Caco-2 (cell line): ENCODE measurements around the gene GULP1. TPM values are rescaled to one million over a fixed set of nuclear protein-coding genes. Genes with fewer than 3 reads are reported as not detected.

ENCODE experiments used
- BruUV-seq: library from RNA; stranded (reverse); fragments of 400-500 nt; replicated peaks from 2 replicates; lab custom pipeline; 2021; lab: Mats Ljungman, UMichigan
- CTCF ChIA-PET: fragments of 300-600 bp; sonication (Branson Sonifier 250); formaldehyde crosslinking; loops from one replicate; lab custom pipeline; 2022; ENCODE audit warnings: antibody characterized with exemption; lab: Charles Lee
- POLR2A ChIA-PET: fragments of 300-600 bp; sonication (Branson Sonifier 250); formaldehyde crosslinking; loops from one replicate; lab custom pipeline; 2022; ENCODE audit warnings: antibody characterized with exemption; lab: Charles Lee
- DNase-seq, 2 experiments: peaks; one replicate each; pipeline versions ENCODE4 v3.0.0 to v3.0.0-alpha.2; 2020 to 2022
- H3K27me3 ChIP-seq: replicated peaks from 2 replicates; pipeline ENCODE4 v1.6.0; 2011; ENCODE audit warnings: low read length; ENCODE audit not compliant: control insufficient read depth, insufficient read depth
- H3K36me3 ChIP-seq: 2 replicates; pipeline ENCODE4 v1.5.1; 2011; ENCODE audit warnings: low read length; ENCODE audit not compliant: control insufficient read depth, insufficient read depth
- H3K4me1 ChIP-seq: fragments of 250-450 bp; sonication (Bioruptor Pico); 2 replicates; pipeline ENCODE4 v1.5.1; 2020; ENCODE audit warnings: mild to moderate bottlenecking
- H3K4me3 ChIP-seq: 2 replicates; pipeline ENCODE4 v1.5.1; 2011; ENCODE audit warnings: low read depth, mild to moderate bottlenecking, control low read depth, low read length
- H3K9me3 ChIP-seq: fragments of 250-450 bp; sonication (Bioruptor Pico); 2 replicates; pipeline ENCODE4 v1.5.1; 2020; ENCODE audit warnings: mild to moderate bottlenecking, moderate library complexity
- H3K27ac Mint-ChIP-seq: one replicate; pipeline ENCODE4 v1.8.0; 2022; ENCODE audit warnings: mixed read lengths; ENCODE audit not compliant: unreplicated experiment
- H3K27me3 Mint-ChIP-seq: one replicate; pipeline ENCODE4 v1.8.0; 2022; ENCODE audit warnings: mixed read lengths; ENCODE audit not compliant: insufficient read depth, unreplicated experiment
- H3K36me3 Mint-ChIP-seq: one replicate; pipeline ENCODE4 v1.8.0; 2022; ENCODE audit warnings: mild to moderate bottlenecking, mixed read lengths; ENCODE audit not compliant: insufficient read depth, unreplicated experiment
- H3K4me1 Mint-ChIP-seq: one replicate; pipeline ENCODE4 v1.8.0; 2022; ENCODE audit warnings: low read depth, mixed read lengths; ENCODE audit not compliant: unreplicated experiment
- H3K4me3 Mint-ChIP-seq: one replicate; pipeline ENCODE4 v1.8.0; 2022; ENCODE audit warnings: mild to moderate bottlenecking, moderate library complexity, mixed read lengths; ENCODE audit not compliant: unreplicated experiment
- H3K9me3 Mint-ChIP-seq: one replicate; pipeline ENCODE4 v1.8.0; 2022; ENCODE audit warnings: mixed read lengths; ENCODE audit not compliant: unreplicated experiment
- CTCF ChIP-seq, 2 experiments: fragments of 200-600 bp in 1 of 2; IDR thresholded peaks; 1 replicate in 1 of 2; 2 replicates in 1 of 2; pipeline versions ENCODE4 v1.5.1 to v1.8.0; 2011 to 2022; ENCODE audit warnings: antibody characterized with exemption in 1 of 2, control low read depth in 1 of 2, inconsistent platforms in 1 of 2, low read depth in 1 of 2, low read length in 1 of 2, mild to moderate bottlenecking in 1 of 2, moderate library complexity in 1 of 2; ENCODE audit not compliant: insufficient read depth in 1 of 2, severe bottlenecking in 1 of 2, unreplicated experiment in 1 of 2
- intact Hi-C: fragments of 100-400 bp; cut with micrococcal nuclease; formaldehyde crosslinking; loops from one replicate; pipeline ENCODE4 v1.10.0; 2022; ENCODE audit not compliant: unreplicated experiment
- total RNA-seq: library from RNA; stranded (reverse); gene quantifications from 2 replicates; pipeline ENCODE4 v1.2.3, GENCODE V29; 2022

GULP1 gene
- total RNA-seq, 1 experiment from 2014 or later: 32.4 TPM

GRCh38 chr2:188495969-188496431 lies 204.3 kb downstream of the GULP1 start:
- POLR2A ChIA-PET: no interaction called here
- Mint-ChIP-seq H3K36me3 (no peaks in the 10 kb centered on the region), H3K27me3 (no peaks in the 10 kb centered on the region), H3K4me3 (no peak overlapping the region), H3K9me3 (no peaks in the 10 kb centered on the region), H3K4me1 (no peaks in the 10 kb centered on the region), H3K27ac (no peak overlapping the region)
- CTCF ChIA-PET: no interaction called here
- no peak overlapping the region for H3K4me3 ChIP-seq
- no peaks in the 10 kb centered on the region for H3K9me3 ChIP-seq
- no peak for DNase-seq
- intact Hi-C loops: no loop called here
- H3K4me1 ChIP-seq: no peaks in the 10 kb centered on the region
- H3K27me3 ChIP-seq: no peaks in the 10 kb centered on the region
- H3K36me3 ChIP-seq: no peaks in the 10 kb centered on the region
- no TSS peak for BruUV-seq
- TF ChIP-seq CTCF (IDR thresholded peaks at IDR 0.05; ENCODE audit: insufficient read depth in 1 of 2, low read depth in 1 of 2, low read length in 1 of 2, severe bottlenecking in 1 of 2, unreplicated experiment in 1 of 2): no peak

- H3K4me3 ChIP-seq: no peak overlapping the region
- intact Hi-C loops: no loop called here
- BruUV-seq: no TSS peak
- TF ChIP-seq CTCF (IDR thresholded peaks at IDR 0.05; ENCODE audit: insufficient read depth in 1 of 2, low read depth in 1 of 2, low read length in 1 of 2, severe bottlenecking in 1 of 2, unreplicated experiment in 1 of 2): no peak
- no peaks in the 10 kb centered on the region for H3K4me1 Mint-ChIP-seq
- no peaks in the 10 kb centered on the region for H3K36me3 ChIP-seq
- POLR2A ChIA-PET: no interaction called here
- no peak overlapping the region for H3K4me3 Mint-ChIP-seq
- no peaks in the 10 kb centered on the region for H3K27me3 ChIP-seq
- no peak for DNase-seq
- no peaks in the 10 kb centered on the region for H3K4me1 ChIP-seq
- no peaks in the 10 kb centered on the region for H3K36me3 Mint-ChIP-seq
- CTCF ChIA-PET: no interaction called here
- H3K9me3 ChIP-seq: no peaks in the 10 kb centered on the region
- no peak overlapping the region for H3K27ac Mint-ChIP-seq
- H3K27me3 Mint-ChIP-seq: no peaks in the 10 kb centered on the region
- no peaks in the 10 kb centered on the region for H3K9me3 Mint-ChIP-seq
Observed at GRCh38 chr2:188497726-188498125, 206.1 kb downstream of the GULP1 start.

DNA sequence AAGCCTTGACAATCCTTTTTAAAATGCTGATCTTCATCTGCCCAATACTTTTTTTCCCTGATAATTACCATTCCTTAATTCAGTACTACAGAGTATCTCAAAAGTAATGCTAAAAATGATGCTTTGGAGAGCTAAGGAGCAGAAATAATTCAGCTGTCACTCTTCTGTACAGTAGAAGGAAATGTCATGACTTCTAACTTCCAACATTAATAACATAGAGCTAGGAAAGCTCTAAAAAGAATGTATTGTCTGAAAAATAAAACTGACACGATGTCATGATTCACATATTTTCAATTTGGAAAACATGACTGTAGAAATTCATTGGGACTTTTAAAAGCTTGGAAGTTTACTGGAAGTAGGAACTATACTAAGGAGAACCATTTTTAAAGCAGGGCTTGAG lies 212.3 kb downstream of the GULP1 start:
- ChIA-PET CTCF (no interaction called here), POLR2A (no interaction called here)
- no peaks in the 10 kb centered on the region for H3K36me3 Mint-ChIP-seq
- H3K27me3 Mint-ChIP-seq: no peaks in the 10 kb centered on the region
- no peaks in the 10 kb centered on the region for H3K4me1 Mint-ChIP-seq
- H3K27ac Mint-ChIP-seq: no peak overlapping the region
- H3K4me3 Mint-ChIP-seq: no peak overlapping the region
- H3K27me3 ChIP-seq: no peaks in the 10 kb centered on the region
- TF ChIP-seq CTCF (IDR thresholded peaks at IDR 0.05; ENCODE audit: insufficient read depth in 1 of 2, low read depth in 1 of 2, low read length in 1 of 2, severe bottlenecking in 1 of 2, unreplicated experiment in 1 of 2): no peak
- intact Hi-C loops: no loop called here
- no peak for DNase-seq
- no TSS peak for BruUV-seq
- H3K9me3 ChIP-seq: no peaks in the 10 kb centered on the region
- H3K9me3 Mint-ChIP-seq: no peaks in the 10 kb centered on the region
- no peaks in the 10 kb centered on the region for H3K36me3 ChIP-seq
- no peaks in the 10 kb centered on the region for H3K4me1 ChIP-seq
- H3K4me3 ChIP-seq: no peak overlapping the region
